Hepatocyte (in vitro differentiated cells): ENCODE data around the gene SLC25A20.

Experiments used
- CTCF ChIP-seq: fragments of 200-600 bp; sonication (generic); IDR thresholded peaks from 2 replicates; pipeline ENCODE4 v1.5.1; 2016; ENCODE audit warnings: antibody characterized with exemption, mild to moderate bottlenecking; ENCODE audit not compliant: poor library complexity
- EZH2 ChIP-seq: fragments of 200-600 bp; sonication (generic); IDR thresholded peaks from 2 replicates; pipeline ENCODE4 v1.6.1; 2016; ENCODE audit warnings: antibody characterized with exemption, mild to moderate bottlenecking, borderline replicate concordance

DNA sequence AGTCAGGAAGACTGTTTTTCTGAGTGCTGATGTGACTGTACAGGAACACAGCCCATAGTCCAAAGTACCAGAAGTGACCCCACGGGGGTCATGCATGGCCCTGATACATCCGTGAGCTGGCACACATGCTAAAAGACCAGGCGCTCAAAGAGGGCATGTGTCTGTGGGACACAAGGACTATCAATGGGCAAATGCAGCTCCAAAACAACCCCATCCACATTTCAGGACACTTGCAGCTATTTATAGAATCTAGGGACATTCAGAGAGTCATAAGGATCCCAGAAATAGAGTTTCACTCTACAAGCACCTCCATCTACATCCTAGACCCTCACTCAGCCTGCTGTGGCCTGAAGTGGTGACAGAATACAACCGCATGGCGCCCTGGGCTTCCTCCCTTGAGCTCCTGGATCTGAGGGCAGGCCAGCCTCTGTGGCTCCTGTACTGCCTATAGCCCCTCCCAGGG lies 17.0 kb downstream of the SLC25A20 start:
- no peak for TF ChIP-seq EZH2
- TF ChIP-seq CTCF = no peak
